MM.1S (cell line): ENCODE data around the gene PRKCZ.

ENCODE experiments used
- DNase-seq: peaks from one replicate; pipeline ENCODE4 v3.0.0-alpha.2; 2015
- H2AFZ ChIP-seq: fragments of 300-600 bp; sonication (generic); 2 replicates; pipeline ENCODE4 v1.6.0; 2016; ENCODE audit warnings: antibody characterized with exemption, low read length
- H3F3A ChIP-seq: fragments of 300-600 bp; sonication (generic); 2 replicates; pipeline ENCODE4 v1.6.1; 2016; ENCODE audit warnings: mild to moderate bottlenecking, antibody characterized with exemption, low read length, moderate library complexity, mixed read lengths; ENCODE audit not compliant: insufficient read depth
- H3K27ac ChIP-seq: fragments of 300-600 bp; sonication (generic); 2 replicates; pipeline ENCODE4 v1.5.1; 2016; ENCODE audit warnings: mild to moderate bottlenecking, low read length
- H3K27me3 ChIP-seq: fragments of 300-600 bp; sonication (generic); replicated peaks from 2 replicates; pipeline ENCODE4 v1.6.0; 2016; ENCODE audit warnings: low read length; ENCODE audit not compliant: insufficient read depth
- H3K36me3 ChIP-seq: fragments of 300-600 bp; sonication (generic); replicated peaks from 2 replicates; pipeline ENCODE4 v1.6.1; 2016; ENCODE audit warnings: mild to moderate bottlenecking, low read length, mixed read lengths; ENCODE audit not compliant: insufficient read depth
- H3K4me1 ChIP-seq: fragments of 300-600 bp; sonication (generic); 2 replicates; pipeline ENCODE4 v1.6.1; 2016; ENCODE audit warnings: low read length, mixed read lengths
- H3K4me2 ChIP-seq: fragments of 300-600 bp; sonication (generic); 2 replicates; pipeline ENCODE4 v1.6.0; 2016; ENCODE audit warnings: low read depth, low read length
- H3K4me3 ChIP-seq: fragments of 300-600 bp; sonication (generic); 2 replicates; pipeline ENCODE4 v1.5.1; 2016; ENCODE audit warnings: low read length, mixed read lengths
- H3K79me2 ChIP-seq: fragments of 300-600 bp; sonication (generic); 2 replicates; pipeline ENCODE4 v1.6.1; 2016; ENCODE audit warnings: mixed run types, low read length, mixed read lengths
- H3K9ac ChIP-seq: fragments of 300-600 bp; sonication (generic); 2 replicates; pipeline ENCODE4 v1.6.1; 2016; ENCODE audit warnings: low read length, mixed read lengths
- H3K9me2 ChIP-seq: fragments of 300-600 bp; sonication (generic); replicated peaks from 2 replicates; pipeline ENCODE4 v1.6.1; 2016; ENCODE audit warnings: mild to moderate bottlenecking, low read length, mixed read lengths; ENCODE audit not compliant: insufficient read depth
- H3K9me3 ChIP-seq: fragments of 300-600 bp; sonication (generic); replicated peaks from 2 replicates; pipeline ENCODE4 v1.6.1; 2016; ENCODE audit warnings: mild to moderate bottlenecking, low read length, mixed read lengths; ENCODE audit not compliant: insufficient read depth
- H4K20me1 ChIP-seq: fragments of 300-600 bp; sonication (generic); 2 replicates; pipeline ENCODE4 v1.6.1; 2016; ENCODE audit warnings: mild to moderate bottlenecking, low read length, moderate library complexity, mixed read lengths; ENCODE audit not compliant: insufficient read depth
- CTCF ChIP-seq: fragments of 300-600 bp; sonication (generic); IDR thresholded peaks from 2 replicates; pipeline ENCODE4 v1.5.1; 2016; ENCODE audit warnings: antibody characterized with exemption, low read length, mixed read lengths
- EZH2 ChIP-seq: fragments of 300-600 bp; sonication (generic); optimal IDR thresholded peaks from 2 replicates; pipeline ENCODE3; 2017; ENCODE audit warnings: low read depth, mild to moderate bottlenecking, antibody characterized with exemption, low read length, mixed read lengths
- EZH2phosphoT487 ChIP-seq: fragments of 300-600 bp; sonication (generic); IDR thresholded peaks from 2 replicates; pipeline ENCODE4 v1.6.1; 2018; ENCODE audit warnings: antibody characterized with exemption, low read length

Gene PRKCZ

GRCh38 chr1:2154022-2154421 lies 103.8 kb downstream of the PRKCZ start:
- Histone ChIP-seq H3K9ac (no peak overlapping the region), H4K20me1 (no peaks in the 10 kb centered on the region), H3K79me2 (no peaks in the 10 kb centered on the region), H3K4me3 (no peak overlapping the region), H3K27ac (no peak overlapping the region), H3K27me3 (peaks cover 92% of the 10 kb centered on the region), H3K9me2 (no peaks in the 10 kb centered on the region), H2AFZ (no peak overlapping the region), H3F3A (no peaks in the 10 kb centered on the region), H3K9me3 (no peaks in the 10 kb centered on the region), H3K4me1 (no peaks in the 10 kb centered on the region), H3K4me2 (no peak overlapping the region), H3K36me3 (no peaks in the 10 kb centered on the region)
- DNase-seq, result no peak
- TF ChIP-seq EZH2phosphoT487 (no peak), EZH2 (no peak), CTCF (no peak)

GRCh38 chr1:2155147-2155598 lies 105.0 kb downstream of the PRKCZ start:
- TF ChIP-seq EZH2phosphoT487, result no peak
- no peaks in the 10 kb centered on the region for H3K36me3 ChIP-seq
- H2AFZ ChIP-seq, result no peak overlapping the region

GRCh38 chr1:2155788-2156187 lies 105.6 kb downstream of the PRKCZ start:
- Histone ChIP-seq H3K4me2 (no peak overlapping the region), H3K9me3 (no peaks in the 10 kb centered on the region), H3K27me3 (peaks cover 97% of the 10 kb centered on the region), H3K9ac (no peak overlapping the region), H3K9me2 (no peaks in the 10 kb centered on the region), H2AFZ (no peak overlapping the region), H4K20me1 (no peaks in the 10 kb centered on the region), H3K36me3 (no peaks in the 10 kb centered on the region), H3K4me3 (no peak overlapping the region), H3F3A (no peaks in the 10 kb centered on the region), H3K27ac (no peak overlapping the region), H3K4me1 (no peaks in the 10 kb centered on the region), H3K79me2 (no peaks in the 10 kb centered on the region)
- no peak for DNase-seq
- TF ChIP-seq CTCF (no peak), EZH2 (no peak), EZH2phosphoT487 (no peak)

More at GRCh38 chr1:2155147-2155598, 105.0 kb downstream of the PRKCZ start:
- Histone ChIP-seq H3K4me2 (no peak overlapping the region), H3K4me3 (no peak overlapping the region), H3K79me2 (no peaks in the 10 kb centered on the region), H3K9ac (no peak overlapping the region), H3K9me3 (no peaks in the 10 kb centered on the region), H3K27ac (no peak overlapping the region), H3K27me3 (peaks cover 97% of the 10 kb centered on the region), H4K20me1 (no peaks in the 10 kb centered on the region), H3K9me2 (no peaks in the 10 kb centered on the region), H3K4me1 (no peaks in the 10 kb centered on the region), H3F3A (no peaks in the 10 kb centered on the region)
- DNase-seq, result no peak

- TF ChIP-seq CTCF, result no peak
- TF ChIP-seq EZH2, result no peak
- no peak for TF ChIP-seq EZH2phosphoT487
- H3F3A ChIP-seq, result no peaks in the 10 kb centered on the region
- no peaks in the 10 kb centered on the region for H3K9me3 ChIP-seq
- no peaks in the 10 kb centered on the region for H3K36me3 ChIP-seq
- no peaks in the 10 kb centered on the region for H4K20me1 ChIP-seq
- no peak overlapping the region for H3K4me2 ChIP-seq
- H3K27me3 ChIP-seq, result peaks cover 94% of the 10 kb centered on the region
- H2AFZ ChIP-seq, result no peak overlapping the region
- no peaks in the 10 kb centered on the region for H3K79me2 ChIP-seq
- no peaks in the 10 kb centered on the region for H3K4me1 ChIP-seq
- no peak overlapping the region for H3K9ac ChIP-seq
- no peak for DNase-seq
- no peak overlapping the region for H3K27ac ChIP-seq
- no peak overlapping the region for H3K4me3 ChIP-seq
- no peaks in the 10 kb centered on the region for H3K9me2 ChIP-seq
These were observed 106.7 kb downstream of the PRKCZ start for GRCh38 chr1:2156866-2157265.
